ENCODE data around the gene GMCL2.

Gene GMCL2

DNA sequence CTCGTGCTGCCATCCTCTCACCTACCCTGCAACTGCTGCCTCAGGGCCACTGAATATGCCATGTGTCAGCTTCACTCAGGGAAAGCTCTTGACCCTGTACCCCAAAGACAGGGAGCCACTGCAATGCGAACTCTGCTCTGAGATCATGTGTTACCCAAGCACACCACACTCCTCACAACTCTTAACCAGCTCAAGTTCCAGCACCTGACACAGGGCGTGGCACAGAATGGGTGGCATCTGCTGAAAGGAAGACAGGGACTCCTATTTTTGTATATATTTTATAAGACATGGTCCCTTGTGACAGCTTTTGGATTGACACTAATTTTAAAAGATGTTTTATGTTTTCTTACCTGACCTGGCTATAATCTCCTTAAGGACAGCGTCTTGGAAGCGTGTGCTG lies 34.7 kb upstream of the GMCL2 start:
- no peak for DNase-seq (ENCODE audit: low read depth in 2 of 2)

DNA sequence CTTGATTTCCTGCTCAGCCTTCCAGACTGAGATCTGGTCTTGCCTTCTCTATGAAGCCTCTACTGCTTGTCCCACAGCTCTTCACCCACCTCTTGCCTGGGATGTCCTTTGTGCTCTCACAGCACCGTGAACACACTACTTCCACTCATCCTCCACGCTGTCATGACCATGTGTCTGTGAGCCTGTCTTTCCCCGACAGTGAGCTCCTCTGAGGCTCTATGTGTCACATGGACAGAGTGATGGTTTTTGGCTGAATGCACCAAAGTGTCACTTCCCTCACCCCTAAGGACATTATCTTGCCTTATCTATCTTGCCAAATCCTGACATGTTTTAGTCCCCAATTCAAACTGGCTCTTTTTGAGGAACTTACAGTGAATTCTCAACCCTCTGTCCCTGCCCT lies 34.1 kb upstream of the GMCL2 start:
- DNase-seq (ENCODE audit: low read depth in 2 of 2) = no peak

DNA sequence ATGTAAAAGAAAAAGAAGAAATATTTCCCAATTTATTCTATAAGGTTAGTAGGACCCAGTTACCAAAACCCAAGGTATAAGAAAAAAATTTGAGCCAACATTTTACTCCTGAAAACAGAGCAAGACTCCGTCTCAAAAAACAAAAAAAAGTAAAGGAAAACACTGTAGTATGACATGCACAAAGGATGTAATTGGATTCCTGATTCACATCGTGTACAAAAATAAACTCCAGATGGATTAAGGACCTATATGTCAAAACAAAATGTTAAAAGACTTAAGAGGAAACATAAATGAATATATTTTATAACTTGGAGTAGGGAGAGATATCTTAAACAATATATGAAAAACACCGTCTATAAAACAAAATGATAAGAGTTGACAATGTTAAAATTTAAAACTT lies 31.7 kb upstream of the GMCL2 start:
- DNase-seq (ENCODE audit: low read depth in 2 of 2) = no peak

DNA sequence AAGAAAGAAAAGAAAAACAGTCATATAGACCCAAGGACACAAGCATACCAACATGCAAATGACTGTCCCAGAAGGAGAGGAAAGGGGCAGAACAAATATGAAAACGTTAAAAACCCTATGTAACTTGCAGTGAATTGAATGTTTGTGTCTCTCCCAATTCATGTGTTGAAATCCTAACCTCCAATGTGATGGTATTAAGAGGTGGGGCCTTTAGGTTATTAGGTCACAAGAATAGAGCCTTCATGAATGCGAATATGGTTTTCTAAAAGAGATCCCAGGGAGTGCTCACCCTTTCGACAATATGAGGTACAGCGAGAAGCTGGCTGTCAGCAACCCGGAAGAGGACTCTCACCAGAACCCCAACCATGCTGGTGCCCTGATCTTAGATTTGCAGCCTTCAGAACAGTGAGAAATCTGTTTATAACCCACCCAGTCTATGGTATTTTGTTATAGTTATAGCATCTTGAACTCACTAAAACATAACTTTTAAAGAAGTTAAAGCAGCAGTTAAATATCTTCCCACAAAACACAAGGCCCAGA lies 31.1 kb upstream of the GMCL2 start:
- DNase-seq (ENCODE audit: low read depth in 2 of 2) = no peak

DNA sequence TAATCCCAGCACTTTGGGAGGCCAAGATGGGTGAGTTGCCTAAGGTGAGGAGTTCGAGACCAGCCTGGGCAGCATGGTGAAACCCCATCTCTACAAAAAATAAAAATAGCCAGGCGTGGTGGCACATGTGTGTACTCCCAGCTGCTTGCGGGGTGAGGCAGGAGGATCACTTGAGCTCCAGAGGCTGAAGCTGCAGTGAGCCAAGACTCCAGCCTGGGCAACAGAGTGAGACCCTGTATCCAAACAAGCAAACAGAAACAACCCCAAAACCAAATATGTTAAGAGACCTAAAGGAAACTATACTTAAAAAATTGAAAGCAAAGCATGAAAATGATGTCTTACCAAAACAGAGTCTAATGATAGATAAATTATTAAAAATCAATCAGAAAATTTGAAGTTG lies 29.6 kb upstream of the GMCL2 start:
- no peak for DNase-seq (ENCODE audit: low read depth in 2 of 2)

DNA sequence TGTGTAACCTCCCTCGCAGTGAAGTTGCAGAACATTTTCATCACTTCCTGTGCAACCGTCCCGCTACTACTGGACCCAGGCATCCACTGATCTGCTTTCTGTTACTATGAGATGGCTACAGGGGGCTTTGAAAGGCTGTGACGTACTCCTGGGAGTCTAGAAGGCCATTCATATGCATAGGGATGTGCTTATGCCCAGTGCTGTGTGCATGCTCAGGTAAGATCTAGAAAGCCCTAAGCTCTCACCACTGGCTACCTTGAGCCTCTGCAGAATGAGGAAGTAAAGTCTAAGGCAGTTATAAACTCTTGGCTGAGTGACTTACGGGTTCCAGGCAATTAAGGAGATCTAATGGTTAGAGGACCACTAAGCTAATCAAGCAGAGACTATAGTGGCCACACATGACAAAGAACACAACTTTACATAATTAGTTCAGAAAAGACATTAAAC lies 28.9 kb upstream of the GMCL2 start:
- no peak for DNase-seq (ENCODE audit: low read depth in 2 of 2)

DNA sequence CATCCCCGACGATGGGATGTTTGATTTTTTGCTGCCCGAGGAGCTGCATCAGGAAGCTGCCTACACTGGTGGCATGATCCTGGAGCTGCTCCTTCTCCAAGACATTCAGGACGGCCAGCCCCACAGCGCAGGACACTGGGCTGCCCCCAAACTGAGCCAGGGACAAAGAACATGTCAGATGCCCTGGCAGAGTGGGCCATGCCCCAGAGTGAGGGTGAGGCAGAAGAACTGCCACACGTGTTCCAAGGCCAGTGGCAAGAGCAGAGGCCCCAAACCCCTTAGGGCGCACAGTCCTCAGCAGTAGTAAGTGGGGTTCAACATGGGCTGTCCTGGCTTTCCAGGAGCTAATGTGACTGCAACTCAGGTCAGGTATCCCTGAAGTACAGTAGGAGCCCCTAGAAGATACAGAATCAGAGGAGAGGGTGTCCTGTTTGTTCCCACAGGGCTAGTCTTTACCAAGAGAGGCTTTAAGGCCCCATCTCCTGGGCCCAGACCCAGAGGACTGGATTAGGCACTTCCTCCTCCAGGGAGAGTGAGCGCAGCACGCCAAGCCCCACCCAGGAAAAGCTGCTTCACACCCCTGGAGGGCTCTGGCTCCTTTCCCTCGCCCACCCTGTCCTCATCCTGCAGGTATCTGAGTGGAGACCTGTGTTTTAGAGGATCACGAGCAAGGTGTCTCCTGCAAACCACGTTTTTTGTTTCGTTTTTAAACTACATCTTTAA lies 28.3 kb upstream of the GMCL2 start:
- no peak for DNase-seq (ENCODE audit: low read depth in 2 of 2)

DNA sequence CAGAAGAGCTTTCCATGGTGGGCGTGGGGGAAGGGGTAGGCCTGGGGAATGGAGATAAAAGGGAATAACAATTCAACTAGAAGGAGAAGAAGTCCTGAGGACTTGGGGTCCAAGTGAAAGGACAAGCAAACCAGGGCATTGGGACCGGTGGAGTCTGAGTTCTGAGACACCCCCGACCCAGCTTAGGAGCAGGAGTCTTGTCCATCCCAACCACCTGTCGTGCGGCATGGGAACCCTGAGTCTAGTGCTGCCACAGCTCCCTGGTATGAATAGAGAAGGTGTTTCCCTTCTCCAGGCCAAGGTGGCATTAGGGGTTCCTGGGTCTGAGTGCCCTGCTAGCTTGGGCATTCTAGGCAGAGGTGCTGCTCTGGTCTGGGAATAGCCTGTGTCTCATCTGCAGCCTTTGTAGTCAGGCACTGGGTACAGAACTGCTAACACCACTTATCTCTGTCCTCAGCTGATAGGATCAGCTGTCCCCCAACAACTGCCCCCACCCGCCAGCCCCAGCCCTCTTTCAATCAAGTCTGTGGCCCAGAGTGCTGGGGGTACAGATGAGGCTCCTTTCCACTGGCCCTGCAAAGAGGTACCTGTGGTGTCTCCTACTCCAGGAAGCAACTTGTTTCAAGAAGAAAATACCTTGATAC lies 27.1 kb upstream of the GMCL2 start:
- DNase-seq (ENCODE audit: low read depth in 2 of 2) = no peak

DNA sequence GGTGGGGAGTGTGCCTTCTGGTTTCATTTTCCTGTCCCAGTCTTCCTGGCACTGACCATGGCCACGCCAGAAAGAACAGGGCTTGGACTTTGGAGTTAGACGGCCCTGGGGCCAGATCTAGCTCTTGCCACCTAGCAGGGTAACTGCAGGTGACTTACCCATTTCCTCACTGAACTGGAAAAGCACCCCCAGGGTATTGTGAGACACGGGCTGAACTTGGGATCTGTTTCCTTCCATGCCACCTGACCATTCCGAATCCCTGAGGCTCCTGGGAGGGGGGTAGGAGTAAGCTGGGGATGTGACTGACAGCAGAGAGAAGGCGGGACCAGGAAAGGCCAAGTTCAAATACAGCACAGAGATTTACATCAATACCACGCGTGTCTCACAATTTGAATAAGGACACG lies 26.6 kb upstream of the GMCL2 start:
- no peak for DNase-seq (ENCODE audit: low read depth in 2 of 2)

DNA sequence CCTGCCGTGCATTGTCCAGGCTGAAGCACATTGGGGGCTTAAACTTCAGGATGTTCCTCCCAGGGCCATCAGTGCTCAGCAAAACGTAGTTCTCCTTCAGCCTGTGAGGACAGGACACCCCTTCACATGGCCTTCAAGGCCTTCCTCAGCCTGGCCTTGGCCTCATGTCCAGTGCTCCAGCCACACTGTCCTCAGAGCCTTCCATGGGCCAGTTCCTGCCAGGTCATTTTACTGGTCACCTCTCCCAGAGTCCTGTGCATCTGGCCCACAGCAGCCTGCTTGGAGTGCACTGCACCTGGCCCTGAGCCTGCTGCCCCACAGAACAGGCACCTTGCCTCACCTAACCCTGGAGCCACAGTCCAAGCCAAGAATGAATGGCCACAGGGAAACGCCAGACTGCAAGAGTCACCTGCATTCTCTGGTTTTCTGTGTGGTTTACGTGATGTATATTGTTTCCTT lies 25.9 kb upstream of the GMCL2 start:
- no peak for DNase-seq (ENCODE audit: low read depth in 2 of 2)

DNA sequence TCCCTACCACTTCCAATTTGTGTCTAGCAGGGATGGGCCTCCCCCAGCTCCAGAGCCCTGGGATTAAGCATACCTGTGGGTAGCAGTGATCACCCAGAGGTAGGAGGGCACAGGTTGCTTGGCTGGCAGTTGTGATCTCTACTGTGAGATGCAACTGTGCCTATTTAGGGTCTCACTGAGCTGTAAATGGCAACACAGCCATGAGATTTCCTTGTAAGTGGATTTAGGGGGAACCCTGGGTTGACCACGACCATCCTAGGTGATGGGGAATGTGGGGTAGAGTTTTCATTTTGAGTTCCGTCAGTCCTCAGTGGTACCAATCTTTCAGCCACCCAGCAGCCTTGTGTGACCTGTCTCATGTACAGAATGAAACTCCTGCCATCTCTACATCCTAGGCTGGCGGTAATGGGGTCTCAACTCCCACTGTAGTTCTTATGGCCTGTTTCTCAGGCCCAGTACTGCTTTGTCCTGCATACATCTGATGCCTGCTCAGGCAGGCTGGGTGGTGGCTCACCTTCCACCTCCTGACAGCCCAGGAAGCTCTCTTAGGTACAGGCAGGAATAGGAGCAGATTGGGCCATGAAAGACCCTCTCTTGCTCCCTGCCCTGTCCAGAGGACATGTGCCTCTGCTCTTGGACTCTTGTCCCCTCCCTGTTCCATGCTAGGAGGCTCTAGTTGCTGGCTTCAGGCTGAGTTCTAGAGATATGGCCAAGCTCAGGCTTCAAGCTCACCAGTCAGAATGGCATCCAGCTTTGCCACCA lies 25.3 kb upstream of the GMCL2 start:
- DNase-seq (ENCODE audit: low read depth in 2 of 2) = no peak

DNA sequence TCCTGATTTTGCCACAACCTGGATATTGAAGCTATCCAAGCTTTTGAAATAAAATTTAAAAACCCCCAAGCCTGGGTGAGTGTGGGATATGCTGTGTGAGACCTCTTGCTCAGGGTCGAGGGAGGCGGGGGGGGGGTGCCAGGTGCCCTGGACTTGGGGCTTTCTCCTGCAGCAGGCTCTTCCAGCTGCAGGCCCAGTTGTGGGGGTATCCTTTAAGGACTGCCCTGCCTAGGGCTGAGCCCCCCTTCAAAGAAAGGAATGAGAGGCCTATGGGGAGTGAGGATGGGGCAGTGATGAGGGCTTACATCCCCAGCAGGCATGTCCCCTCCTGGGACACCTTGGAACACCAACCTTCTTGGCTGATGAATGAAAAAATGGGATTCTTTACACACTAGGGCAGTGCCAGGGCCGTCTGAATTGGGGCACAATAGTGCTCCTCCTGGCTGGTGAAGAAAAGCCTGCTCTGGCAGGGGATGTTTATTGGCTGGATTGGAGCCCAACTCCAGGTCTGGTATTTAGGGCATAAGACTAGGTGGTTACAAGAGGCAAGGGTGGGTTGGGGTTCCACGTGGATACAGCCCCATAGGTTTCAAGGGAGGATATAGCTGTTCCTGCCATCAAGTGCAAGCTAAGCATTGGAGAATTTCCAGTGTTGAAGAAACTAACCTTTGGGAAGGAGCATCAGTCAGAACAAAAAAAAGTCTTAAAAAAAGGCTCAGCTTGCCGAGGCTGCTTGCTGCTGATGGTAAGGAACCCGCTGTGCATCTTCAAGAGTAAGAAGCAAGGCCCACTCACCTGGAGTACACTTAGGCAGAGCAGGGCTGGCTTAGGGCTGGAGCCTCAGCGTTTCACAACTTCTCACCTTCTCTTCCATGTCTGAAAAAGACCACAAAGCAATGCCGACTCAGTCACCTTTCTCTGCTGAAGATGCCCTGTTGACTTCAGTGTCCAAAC lies 24.2 kb upstream of the GMCL2 start:
- DNase-seq (ENCODE audit: low read depth in 2 of 2) = no peak

DNA sequence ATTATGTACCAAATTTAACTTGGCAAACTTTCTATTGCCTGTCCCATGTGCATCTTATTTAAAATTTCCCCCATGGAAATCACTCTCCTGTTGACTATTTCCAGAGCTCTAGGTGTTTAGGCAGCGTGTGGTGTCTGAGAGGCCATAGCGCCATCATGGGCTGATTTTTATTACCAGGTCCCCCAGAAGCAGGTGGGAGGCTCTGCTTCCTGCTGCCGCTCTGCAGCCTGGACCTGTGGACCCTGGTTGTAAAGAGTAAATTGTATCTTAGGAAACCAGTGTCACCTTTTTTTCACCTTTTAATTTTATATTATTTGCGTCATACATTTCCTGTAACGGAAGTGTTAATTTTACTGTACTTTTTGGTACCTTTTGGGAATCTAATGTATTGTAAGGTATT lies 23.5 kb upstream of the GMCL2 start:
- DNase-seq (ENCODE audit: low read depth in 2 of 2) = no peak

DNA sequence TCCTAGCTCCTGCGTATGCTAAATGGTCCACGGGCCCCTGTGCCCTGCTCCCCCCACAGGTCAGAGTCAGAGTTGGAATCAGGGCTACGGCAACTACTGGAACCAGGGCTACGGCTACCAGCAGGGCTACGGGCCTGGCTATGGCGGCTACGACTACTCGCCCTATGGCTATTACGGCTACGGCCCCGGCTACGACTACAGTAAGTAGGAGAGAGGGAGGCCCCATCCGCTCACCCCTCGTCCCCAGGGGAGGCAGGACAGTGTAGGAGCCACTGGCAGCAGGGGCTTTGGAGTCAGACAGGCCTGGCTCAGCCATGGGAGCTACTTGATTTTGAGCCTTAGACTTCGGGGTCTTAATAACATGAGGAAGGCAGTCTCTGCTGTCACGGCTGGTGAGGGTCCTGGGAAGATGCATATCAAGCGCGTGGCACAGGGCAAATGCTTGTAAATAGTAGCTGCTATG lies 22.9 kb upstream of the GMCL2 start:
- no peak for DNase-seq (ENCODE audit: low read depth in 2 of 2)

DNA sequence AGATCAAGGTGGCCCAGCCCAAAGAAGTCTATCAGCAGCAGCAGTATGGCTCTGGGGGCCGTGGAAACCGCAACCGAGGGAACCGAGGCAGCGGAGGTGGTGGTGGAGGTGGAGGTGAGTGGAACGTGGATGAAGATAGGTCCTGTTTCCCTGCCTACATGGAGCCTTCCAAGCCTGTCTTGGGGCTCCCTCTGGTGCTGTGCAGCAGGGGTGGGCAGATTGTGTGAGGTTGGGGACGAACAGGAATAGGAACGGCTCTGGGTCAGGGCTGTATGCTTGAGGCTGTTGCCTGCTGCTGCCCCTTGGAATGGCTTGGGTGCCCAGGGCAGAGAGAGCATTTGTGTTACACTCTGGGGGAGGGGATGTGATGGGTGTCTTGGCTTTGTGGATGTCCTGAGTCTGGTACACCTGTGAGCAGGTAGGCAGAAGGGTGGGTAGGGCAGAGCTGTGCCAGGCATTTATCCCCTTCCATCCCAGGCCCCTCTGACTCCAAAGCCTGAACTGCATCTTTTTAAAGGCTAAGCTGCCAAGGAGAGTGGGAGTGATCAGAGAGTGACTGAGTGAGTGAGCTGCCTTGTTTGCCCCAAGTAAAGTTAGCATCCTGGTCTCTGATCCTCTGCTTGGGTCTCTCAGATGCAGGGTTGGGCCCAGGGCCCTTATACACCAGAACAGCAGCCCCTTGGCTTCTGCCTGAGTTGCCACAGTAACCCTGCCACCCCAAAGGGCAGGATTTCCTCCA lies 22.3 kb upstream of the GMCL2 start:
- DNase-seq (ENCODE audit: low read depth in 2 of 2) = no peak

DNA sequence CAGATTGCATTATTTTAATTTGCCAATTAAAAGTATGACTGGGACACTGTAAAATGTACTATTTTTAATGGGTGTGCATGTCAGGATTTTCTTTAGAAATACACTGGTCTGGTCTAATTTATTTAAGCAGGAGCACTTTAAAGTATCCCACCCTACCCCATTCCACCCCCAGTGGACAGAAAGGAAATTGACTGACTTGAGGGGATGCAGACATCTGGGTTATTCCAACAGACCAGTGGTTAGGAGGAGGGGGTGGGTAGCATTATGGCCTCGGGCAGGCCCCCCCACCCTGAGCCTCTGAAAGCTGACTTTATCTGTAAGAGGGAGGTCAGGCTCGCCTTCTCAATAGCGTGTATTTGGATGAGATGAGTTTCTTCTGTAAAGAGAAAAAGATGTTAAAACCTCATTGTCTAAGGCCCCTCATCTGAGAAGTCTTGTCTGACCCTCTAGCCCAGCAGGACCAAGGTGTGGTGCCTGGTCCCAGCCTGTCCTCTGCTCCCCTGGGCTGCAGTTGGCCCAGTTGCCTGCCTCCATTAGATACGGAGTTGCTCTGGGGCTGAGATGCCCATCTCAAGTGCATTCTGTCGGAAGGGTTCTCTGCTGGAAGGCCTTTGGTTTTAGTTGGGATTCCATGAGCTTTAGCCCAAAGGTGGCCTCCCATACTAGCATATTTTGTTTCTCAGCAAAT lies 21.5 kb upstream of the GMCL2 start:
- DNase-seq (ENCODE audit: low read depth in 2 of 2) = no peak

DNA sequence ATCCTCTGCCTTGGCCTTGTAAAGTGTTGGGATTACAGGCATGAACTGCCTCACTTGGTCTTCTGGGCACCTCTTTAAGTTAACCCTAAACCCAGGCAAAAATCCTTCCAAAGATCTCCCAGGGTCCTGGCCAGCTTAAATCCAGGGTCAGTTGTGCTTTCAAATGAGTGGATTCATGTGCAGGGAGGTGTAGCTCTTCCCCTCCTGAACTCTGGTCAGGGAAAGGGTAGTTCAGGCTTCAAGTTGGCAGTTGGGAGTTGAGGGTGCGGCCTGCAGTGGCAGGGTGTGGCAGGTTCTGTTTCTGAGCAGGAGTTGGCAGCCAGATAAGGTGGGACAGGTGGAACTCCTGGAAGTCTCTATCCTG lies 20.7 kb upstream of the GMCL2 start:
- DNase-seq (ENCODE audit: low read depth in 2 of 2) = no peak

DNA sequence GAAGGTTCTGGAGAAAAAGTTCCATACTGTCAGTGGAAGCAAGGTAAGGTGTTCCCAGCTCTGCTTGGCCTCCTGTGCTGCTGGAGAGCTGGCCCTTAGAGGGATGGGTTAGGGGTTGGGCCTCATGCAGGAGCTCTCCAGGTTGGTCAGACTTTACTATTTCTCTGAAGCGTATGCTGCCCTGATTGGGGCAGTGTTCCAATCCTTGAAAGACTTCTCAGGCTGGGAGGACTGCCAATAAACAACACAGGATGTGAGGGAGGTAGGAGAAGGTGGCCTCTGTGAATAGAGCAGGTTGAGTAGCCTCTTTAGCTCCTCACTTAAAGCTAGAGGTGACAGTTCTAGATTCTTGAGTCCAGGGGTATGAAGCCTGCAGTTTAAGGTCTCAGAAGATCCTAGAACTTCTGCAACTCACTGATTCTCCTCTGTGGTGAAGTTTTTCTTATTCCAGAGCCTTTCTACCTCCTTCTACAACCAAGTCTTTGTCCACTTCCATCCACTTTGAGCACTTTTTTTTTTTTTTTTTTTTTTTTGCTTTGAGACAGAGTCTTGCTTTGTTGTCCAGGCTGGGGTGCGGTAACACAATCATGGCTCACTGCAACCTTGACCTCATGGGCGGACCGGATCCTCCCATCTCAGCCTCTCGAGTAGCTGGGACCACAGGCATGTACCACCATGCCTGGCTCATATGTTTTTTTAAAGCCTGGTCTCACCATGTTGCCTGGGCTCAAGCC lies 20.2 kb upstream of the GMCL2 start:
- DNase-seq (ENCODE audit: low read depth in 2 of 2) = no peak

Measured in stimulated activated CD8-positive, alpha-beta memory T cell treated with anti-CD3 and anti-CD28 coated beads, Interleukin-15, amount 100 ng/mL, for 48 hours (primary cell).